ENCODE measurements around the gene ACTG2.

- no peak for TF ChIP-seq CTCF (IDR thresholded peaks at IDR 0.05; ENCODE audit: low read depth, low read length, missing input control)
- TF ChIP-seq RAD21 (IDR thresholded peaks at IDR 0.05): no peak
- no peak for TF ChIP-seq ZBTB33 (IDR thresholded peaks at IDR 0.05)
- no peak for TF ChIP-seq REST (IDR thresholded peaks at IDR 0.05)
- no peak for TF ChIP-seq TAF1 (conservative IDR thresholded peaks at IDR 0.05)
- TF ChIP-seq GABPA (IDR thresholded peaks at IDR 0.05 in 1 of 2, conservative IDR thresholded peaks at IDR 0.05 in 1 of 2): no peak
- no peak for TF ChIP-seq RXRA (IDR thresholded peaks at IDR 0.05)
- TF ChIP-seq YY1 (IDR thresholded peaks at IDR 0.05): no peak
- TF ChIP-seq, protein P1, sequence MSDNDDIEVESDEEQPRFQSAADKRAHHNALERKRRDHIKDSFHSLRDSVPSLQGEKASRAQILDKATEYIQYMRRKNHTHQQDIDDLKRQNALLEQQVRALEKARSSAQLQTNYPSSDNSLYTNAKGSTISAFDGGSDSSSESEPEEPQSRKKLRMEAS (IDR thresholded peaks at IDR 0.05): no peak
These were observed 1.7 kb downstream of the ACTG2 start for GRCh38 chr2:73894475-73894850.
